HG03064 (cell line): ENCODE data around the gene RAB28.

Experiments used
- ATAC-seq: cut with Tn5 transposase; IDR thresholded peaks from one replicate; pipeline ENCODE4 v1.9.1; 2021; ENCODE audit warnings: low read depth; ENCODE audit not compliant: unreplicated experiment

The RAB28 gene

GRCh38 chr4:13327991-13328390 is 156.1 kb downstream of the RAB28 start:
- ATAC-seq = no peak

- ATAC-seq = no peak
These were observed 158.4 kb downstream of the RAB28 start for GRCh38 chr4:13325744-13326143.

GRCh38 chr4:13323921-13324320 is 160.2 kb downstream of the RAB28 start:
- no peak for ATAC-seq

- no peak for ATAC-seq
These were observed 161.4 kb downstream of the RAB28 start for GRCh38 chr4:13322681-13323101.
